Breast epithelium (tissue), 4 donors: ENCODE measurements around the gene CX3CR1. TPM values are rescaled to one million over a fixed set of nuclear protein-coding genes. Genes with fewer than 3 reads are reported as not detected.

Source experiments
- DNase-seq, 2 donors: peaks; one replicate each; pipeline ENCODE4 v3.0.0-alpha.2; 2019; ENCODE audit warnings: low spot score in 2 of 2
- H3K27ac ChIP-seq, 2 donors: fragments of 200-600 bp; sonication (generic) in 1 of 2; one replicate each; pipeline ENCODE4 v1.5.1; 2016 to 2019; ENCODE audit warnings: mild to moderate bottlenecking in 1 of 2
- H3K27me3 ChIP-seq, 2 donors: fragments of 200-600 bp; sonication (generic) in 1 of 2; one replicate each; pipeline versions ENCODE4 v1.5.1 to v1.6.0; 2017 to 2019; ENCODE audit warnings: control low read depth in 1 of 2, mild to moderate bottlenecking in 1 of 2
- H3K36me3 ChIP-seq: fragments of 200-600 bp; one replicate; pipeline ENCODE4 v1.5.1; 2019
- H3K4me1 ChIP-seq, 2 donors: fragments of 200-600 bp; sonication (generic); one replicate each; pipeline ENCODE4 v1.5.1; 2016 to 2019; ENCODE audit warnings: control low read depth in 1 of 2
- H3K4me3 ChIP-seq, 3 donors: fragments of 200-600 bp; sonication (generic); 1 replicate in 2 of 3; 2 replicates in 1 of 3; pipeline ENCODE4 v1.5.1; 2016 to 2019; ENCODE audit warnings: mild to moderate bottlenecking in 3 of 3, moderate library complexity in 2 of 3
- H3K9me3 ChIP-seq, 2 donors: fragments of 200-600 bp; sonication (generic) in 1 of 2; one replicate each; pipeline ENCODE4 v1.5.1; 2016 to 2019; ENCODE audit warnings: control low read depth in 1 of 2
- POLR2A ChIP-seq: fragments of 450-650 bp; IDR thresholded peaks from one replicate; pipeline ENCODE4 v1.6.1; 2016; ENCODE audit warnings: antibody characterized with exemption, mild to moderate bottlenecking, moderate library complexity
- POLR2AphosphoS5 ChIP-seq, 3 donors: sonication (generic); formaldehyde crosslinking; IDR thresholded peaks; one replicate each; pipeline ENCODE4 v1.6.1; 2017; ENCODE audit warnings: antibody characterized with exemption in 3 of 3
- intact Hi-C: fragments of 100-400 bp; cut with DNase I; formaldehyde crosslinking; loops from one replicate; pipeline ENCODE4 v1.15.1; 2023; ENCODE audit warnings: low total_unique reads
- total RNA-seq, 3 donors: library from RNA; depleted of rRNA; stranded (reverse); fragments of >200 nt; gene quantifications; one replicate each; pipeline ENCODE4 v1.1.0, GENCODE V29; 2016
- TF ChIP-seq, protein P1 (sequence below), 3 donors: fragments of 450-650 bp; IDR thresholded peaks; one replicate each; pipeline ENCODE4 v1.5.1; 2016 to 2017; ENCODE audit warnings: antibody characterized with exemption in 3 of 3, mild to moderate bottlenecking in 3 of 3, moderate library complexity in 3 of 3

Gene CX3CR1
- total RNA-seq, 3 donors from 2014 or later = 0.32 to 2.8 (median 1.3) TPM

DNA sequence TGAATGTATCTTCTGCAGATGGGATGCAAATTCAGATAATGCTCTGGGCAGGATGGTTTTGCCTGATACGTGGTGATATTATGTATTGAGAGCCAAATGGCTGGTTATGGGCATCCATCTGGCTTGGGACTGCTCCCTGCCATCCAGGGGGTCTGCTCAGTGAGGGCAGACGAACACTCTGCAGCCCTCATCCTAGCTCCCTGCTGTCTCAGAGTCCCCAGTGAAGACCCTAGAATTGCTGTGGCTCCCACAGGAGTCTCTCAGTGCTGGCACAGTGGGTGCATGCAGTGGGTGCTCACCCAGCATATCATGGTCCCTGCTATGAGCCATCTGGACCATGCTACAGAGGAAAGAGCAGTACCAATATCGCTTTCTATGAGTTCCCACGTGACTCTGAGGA is 10.3 kb downstream of the CX3CR1 start:
- no peaks in the 10 kb centered on the region for H3K27me3 ChIP-seq
- intact Hi-C loops = no loop called here
- TF ChIP-seq, protein P1, sequence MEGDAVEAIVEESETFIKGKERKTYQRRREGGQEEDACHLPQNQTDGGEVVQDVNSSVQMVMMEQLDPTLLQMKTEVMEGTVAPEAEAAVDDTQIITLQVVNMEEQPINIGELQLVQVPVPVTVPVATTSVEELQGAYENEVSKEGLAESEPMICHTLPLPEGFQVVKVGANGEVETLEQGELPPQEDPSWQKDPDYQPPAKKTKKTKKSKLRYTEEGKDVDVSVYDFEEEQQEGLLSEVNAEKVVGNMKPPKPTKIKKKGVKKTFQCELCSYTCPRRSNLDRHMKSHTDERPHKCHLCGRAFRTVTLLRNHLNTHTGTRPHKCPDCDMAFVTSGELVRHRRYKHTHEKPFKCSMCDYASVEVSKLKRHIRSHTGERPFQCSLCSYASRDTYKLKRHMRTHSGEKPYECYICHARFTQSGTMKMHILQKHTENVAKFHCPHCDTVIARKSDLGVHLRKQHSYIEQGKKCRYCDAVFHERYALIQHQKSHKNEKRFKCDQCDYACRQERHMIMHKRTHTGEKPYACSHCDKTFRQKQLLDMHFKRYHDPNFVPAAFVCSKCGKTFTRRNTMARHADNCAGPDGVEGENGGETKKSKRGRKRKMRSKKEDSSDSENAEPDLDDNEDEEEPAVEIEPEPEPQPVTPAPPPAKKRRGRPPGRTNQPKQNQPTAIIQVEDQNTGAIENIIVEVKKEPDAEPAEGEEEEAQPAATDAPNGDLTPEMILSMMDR (IDR thresholded peaks at IDR 0.05) = no peak
- TF ChIP-seq POLR2A = no peak
- no peak for TF ChIP-seq POLR2AphosphoS5 (IDR thresholded peaks at IDR 0.05)
- H3K36me3 ChIP-seq = no peaks in the 10 kb centered on the region
- no peaks in the 10 kb centered on the region for H3K9me3 ChIP-seq
- no peak overlapping the region for H3K4me3 ChIP-seq
- no peak for DNase-seq
- H3K4me1 ChIP-seq = no peaks in the 10 kb centered on the region
- H3K27ac ChIP-seq = no peak overlapping the region

DNA sequence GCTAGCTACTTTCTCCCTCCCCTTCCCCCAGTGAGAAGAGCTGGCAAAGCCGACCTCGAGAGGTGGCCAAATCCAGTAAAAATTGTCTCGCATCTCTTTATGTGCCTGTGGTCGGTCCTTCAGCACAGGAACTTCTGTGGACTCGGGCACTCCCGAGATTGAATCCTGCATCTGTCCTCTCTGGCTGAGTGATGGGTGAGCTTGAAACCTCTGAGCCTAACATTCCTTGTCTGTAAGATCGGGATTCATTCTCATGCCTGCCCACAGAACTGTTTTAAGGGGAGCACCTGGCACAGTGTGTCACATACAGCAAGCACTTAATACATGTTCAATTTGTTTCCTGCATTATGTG is 11.3 kb downstream of the CX3CR1 start:
- no peak for TF ChIP-seq POLR2AphosphoS5 (IDR thresholded peaks at IDR 0.05)
- TF ChIP-seq, protein P1 (IDR thresholded peaks at IDR 0.05) = no peak
- no peak for TF ChIP-seq POLR2A
- DNase-seq = no peak

DNA sequence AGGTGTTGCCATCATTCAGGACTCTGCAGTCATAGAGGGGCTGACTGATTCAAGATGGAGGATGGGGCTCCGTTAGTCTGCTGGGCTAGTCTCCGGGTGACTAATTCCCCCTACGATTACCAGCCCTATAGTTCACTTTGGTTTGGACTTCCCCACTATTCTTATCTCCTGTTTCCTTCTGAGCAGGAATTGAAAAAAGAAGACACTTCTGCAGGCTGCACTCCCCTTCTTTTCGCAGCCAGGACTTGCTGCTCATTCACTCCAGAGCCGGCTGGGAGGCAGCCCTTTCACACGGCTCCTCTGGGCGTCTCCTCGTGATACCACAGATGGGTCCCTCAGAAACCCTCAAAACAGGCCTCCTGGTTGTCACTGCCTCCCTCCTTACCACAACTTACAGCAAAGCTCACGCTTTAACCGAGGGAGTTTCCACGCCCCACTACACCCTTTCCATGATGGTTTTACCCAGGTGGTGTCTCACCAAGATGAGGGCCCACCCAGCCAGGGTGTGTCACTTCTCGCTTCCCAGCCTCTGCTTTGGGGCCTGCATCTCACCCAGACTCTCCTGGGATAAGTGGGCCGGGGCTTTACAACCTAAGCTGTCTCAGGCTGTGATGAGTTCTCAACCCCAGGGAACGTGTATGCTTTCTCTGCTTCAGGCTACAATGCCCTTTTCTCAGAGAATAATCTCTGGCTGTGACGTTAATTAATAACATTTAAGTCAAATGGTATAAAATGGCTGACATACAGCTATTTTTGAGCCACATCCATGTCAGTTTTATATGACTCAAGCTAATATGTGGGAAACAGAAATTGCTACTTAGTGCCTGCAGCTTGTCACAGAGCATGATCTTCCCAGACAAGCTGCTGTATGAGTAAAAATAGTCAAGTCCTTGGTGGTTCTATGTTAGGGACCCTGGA is 11.9 kb downstream of the CX3CR1 start:
- Histone ChIP-seq H3K27ac (no peak overlapping the region), H3K36me3 (no peaks in the 10 kb centered on the region), H3K4me1 (no peaks in the 10 kb centered on the region), H3K9me3 (no peaks in the 10 kb centered on the region), H3K4me3 (no peak overlapping the region), H3K27me3 (no peaks in the 10 kb centered on the region)
- intact Hi-C loops = no loop called here
- DNase-seq = no peak
- TF ChIP-seq POLR2AphosphoS5 (IDR thresholded peaks at IDR 0.05) (no peak), POLR2A (no peak)
- TF ChIP-seq, protein P1 (IDR thresholded peaks at IDR 0.05) = no peak

More for the DNA sequence above, 11.3 kb downstream of the CX3CR1 start:
- H3K4me3 ChIP-seq = no peak overlapping the region
- intact Hi-C loops = no loop called here
- H3K27me3 ChIP-seq = no peaks in the 10 kb centered on the region
- no peaks in the 10 kb centered on the region for H3K36me3 ChIP-seq
- H3K9me3 ChIP-seq = no peaks in the 10 kb centered on the region
- H3K4me1 ChIP-seq = no peaks in the 10 kb centered on the region
- H3K27ac ChIP-seq = no peak overlapping the region

DNA sequence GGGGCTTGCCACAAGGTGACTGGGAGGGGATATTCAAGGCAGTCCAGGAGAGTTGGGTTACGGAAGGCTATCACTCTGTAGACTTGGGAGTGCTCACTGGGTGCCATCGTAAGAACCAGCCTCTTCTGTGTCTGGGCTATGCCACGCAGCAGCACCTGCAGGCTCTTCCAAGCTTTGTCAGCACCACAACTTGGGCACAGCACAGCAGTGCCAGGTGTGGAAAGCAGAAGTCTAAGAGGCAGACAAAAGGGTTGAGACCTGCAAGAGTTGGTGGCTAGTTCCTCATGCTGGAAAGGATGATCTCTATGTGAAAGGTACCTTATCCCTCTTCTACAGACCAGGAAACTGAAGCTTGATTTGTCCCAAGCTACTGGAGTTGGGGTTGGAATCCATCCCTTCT is 15.8 kb downstream of the CX3CR1 start:
- intact Hi-C loops = no loop called here
- Histone ChIP-seq H3K9me3 (no peaks in the 10 kb centered on the region), H3K27me3 (no peaks in the 10 kb centered on the region), H3K36me3 (no peaks in the 10 kb centered on the region), H3K27ac (no peak overlapping the region), H3K4me1 (no peaks in the 10 kb centered on the region), H3K4me3 (no peak overlapping the region)
- no peak for DNase-seq
- TF ChIP-seq, protein P1 (IDR thresholded peaks at IDR 0.05) = no peak
- TF ChIP-seq POLR2A = no peak
- no peak for TF ChIP-seq POLR2AphosphoS5 (IDR thresholded peaks at IDR 0.05)

GRCh38 chr3:39263576-39263975 is 16.3 kb downstream of the CX3CR1 start:
- H3K36me3 ChIP-seq = no peaks in the 10 kb centered on the region
- no peak overlapping the region for H3K27ac ChIP-seq
- intact Hi-C loops = no loop called here
- no peak overlapping the region for H3K4me3 ChIP-seq
- H3K4me1 ChIP-seq = no peaks in the 10 kb centered on the region
- no peaks in the 10 kb centered on the region for H3K27me3 ChIP-seq
- TF ChIP-seq, protein P1 (IDR thresholded peaks at IDR 0.05) = no peak
- TF ChIP-seq POLR2A = no peak
- TF ChIP-seq POLR2AphosphoS5 (IDR thresholded peaks at IDR 0.05) = no peak
- no peak for DNase-seq
- no peaks in the 10 kb centered on the region for H3K9me3 ChIP-seq
